Fibroblast of skin of abdomen (primary cell): ENCODE results near the gene TMEFF1. TPM values are rescaled to one million over a fixed set of nuclear protein-coding genes. Genes with fewer than 3 reads are reported as not detected.
"Not testable (repeated sequence)": the region's sequence is repeated elsewhere in the genome, so short reads cannot be mapped to it uniquely, and the experiment has no call there.

Source experiments
- DNase-seq: peaks from one replicate; pipeline ENCODE4 v3.0.0-alpha.2; 2013
- polyA plus RNA-seq, 2 experiments: library from polyadenylated mRNA; unstranded; fragments of 120-200 nt; gene quantifications; one replicate each; pipeline ENCODE4 v1.2.1, GENCODE V29; 2013; ENCODE audit not compliant: insufficient read length in 2 of 2

The TMEFF1 gene, protein sequence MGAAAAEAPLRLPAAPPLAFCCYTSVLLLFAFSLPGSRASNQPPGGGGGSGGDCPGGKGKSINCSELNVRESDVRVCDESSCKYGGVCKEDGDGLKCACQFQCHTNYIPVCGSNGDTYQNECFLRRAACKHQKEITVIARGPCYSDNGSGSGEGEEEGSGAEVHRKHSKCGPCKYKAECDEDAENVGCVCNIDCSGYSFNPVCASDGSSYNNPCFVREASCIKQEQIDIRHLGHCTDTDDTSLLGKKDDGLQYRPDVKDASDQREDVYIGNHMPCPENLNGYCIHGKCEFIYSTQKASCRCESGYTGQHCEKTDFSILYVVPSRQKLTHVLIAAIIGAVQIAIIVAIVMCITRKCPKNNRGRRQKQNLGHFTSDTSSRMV
- polyA plus RNA-seq (2013, experiment 1 of 2; ENCODE audit: insufficient read length), result 1.1 TPM
- 2.0 TPM for polyA plus RNA-seq (2013, experiment 2 of 2; ENCODE audit: insufficient read length)

- DNase-seq, result peak; percentile 47
Observed at GRCh38 chr9:100472788-100473275, at the start of gene TMEFF1. Gene TMEFF1, plus strand, starts transcription at chr9:100473149. Its CDS starts 396 bp downstream, at chr9:100473545.

DNA sequence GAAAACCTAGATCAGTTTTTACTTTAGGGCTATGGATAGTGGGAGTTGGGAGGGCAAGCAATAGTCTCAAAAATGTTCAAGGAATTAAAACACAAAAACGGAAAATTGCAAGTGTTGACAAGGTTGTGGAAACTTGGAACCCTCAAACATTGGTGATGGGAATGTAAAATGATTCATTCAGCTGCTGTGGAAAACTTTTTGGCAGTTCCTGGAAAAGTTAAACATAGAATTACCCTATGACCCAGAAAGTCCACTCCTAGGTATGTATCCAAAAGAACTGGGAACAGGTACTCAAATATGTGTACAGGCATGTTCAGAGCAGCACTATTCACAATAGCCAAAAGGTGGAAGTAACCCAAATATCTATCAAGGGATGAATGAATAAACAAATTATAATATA lies 47.2 kb upstream of the TMEFF1 start:
- DNase-seq, result no peak

DNA sequence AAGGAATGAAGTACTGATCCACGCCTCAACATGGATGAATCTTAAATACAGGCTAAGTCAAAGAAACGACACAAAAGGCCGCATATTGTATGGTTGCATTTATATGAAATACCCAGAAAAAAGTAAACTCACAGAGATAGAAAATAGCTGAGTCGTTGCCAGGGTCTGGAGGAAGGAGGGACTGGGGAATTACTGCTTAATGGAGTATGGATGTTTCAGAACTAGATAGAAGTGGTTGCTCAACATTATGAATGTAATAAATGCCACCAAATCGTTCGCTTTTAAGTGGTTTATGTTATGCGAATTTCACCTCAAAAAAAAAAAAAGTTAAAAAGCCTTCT lies 46.8 kb upstream of the TMEFF1 start:
- DNase-seq, result no peak

DNA sequence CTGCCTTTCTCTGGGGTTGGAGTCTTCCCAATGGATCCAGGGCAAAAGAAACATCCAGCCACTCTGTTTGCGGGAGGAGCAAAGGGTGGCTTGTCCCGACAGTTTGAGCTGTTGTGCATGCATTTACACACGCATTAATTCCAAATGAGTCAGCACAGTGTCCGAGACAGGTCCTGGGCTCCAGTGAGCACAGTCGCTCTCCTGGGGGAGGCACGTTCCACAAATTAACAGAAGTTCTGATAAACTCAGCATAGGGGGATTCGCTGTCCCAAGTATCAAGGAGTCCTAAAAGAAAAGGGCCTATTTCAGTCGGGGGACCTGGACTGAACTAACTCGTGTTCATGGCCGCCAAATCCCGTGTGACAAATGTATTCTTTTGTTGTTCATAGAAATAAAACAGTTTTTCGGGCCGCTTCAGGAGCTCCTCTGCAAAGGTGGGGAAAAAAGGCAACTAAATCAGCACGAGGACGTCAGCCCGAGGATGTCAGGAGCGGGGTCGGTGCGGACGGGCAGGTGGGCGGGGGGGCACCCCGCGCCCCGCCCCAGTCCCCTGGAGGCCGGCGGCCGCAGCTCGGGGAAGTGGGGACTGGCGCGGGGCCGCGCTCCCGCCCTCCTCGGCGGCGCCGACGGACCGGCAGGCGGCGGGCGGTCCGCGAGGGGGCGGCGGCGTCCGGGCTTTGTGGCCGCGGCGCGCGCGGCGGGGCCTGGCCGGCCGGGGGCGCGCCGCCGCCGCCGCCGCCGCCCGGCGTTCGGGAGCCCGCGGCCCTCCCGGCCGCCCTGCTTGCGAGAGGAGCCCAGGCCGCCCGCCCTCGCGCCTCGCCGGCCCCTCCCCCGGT lies 46.2 kb upstream of the TMEFF1 start, which contains the start of gene MSANTD3:
Gene MSANTD3 (plus strand): TSS at position 614 of the 836 bp plus-strand sequence. CDS start 14,796 bp downstream, outside the sequence.
- peak; percentile 73 for DNase-seq

DNA sequence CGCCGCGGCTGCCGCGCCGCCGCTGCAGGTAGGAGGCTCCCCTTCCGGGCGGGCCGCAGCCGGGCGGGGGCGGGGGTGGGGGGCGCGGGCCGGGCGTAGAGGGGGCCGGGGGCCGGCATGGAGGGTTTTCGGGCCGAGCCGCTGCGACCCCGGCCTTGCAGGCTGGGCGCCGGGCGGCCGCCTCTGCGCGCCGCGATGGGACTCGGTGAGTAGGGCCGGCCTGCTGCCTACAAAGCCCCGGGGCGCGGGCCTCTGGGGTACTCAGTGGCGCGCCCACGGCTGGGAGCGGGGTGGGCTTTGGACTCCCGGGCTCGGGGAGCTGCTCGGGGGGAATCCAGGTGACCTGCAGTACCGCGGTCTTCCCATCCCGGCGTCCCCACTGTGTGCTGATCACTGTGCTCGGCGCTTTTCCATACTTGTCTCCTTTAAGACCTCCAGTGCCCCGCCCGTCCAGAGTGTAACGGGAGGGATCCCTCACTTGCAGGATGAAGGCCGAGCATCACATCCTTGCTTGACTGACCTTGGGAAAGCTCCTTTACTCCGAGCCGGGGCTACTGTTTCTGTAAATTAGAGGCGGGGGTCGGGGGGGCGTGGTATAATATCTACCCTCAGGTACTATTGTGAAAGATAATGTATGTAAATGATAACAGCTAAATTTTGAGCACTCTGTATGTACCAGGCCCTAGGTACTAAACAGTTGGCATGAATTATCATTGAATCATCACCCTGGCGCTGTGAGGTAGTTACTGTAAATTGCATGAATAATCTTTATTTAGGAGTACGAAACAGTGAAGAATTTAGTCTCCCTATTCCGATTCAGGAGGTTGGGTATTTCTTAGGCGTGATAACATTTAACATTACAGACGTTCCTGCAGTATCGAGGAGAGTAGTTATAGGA lies 45.3 kb upstream of the TMEFF1 start:
- DNase-seq, result peak; percentile 68

DNA sequence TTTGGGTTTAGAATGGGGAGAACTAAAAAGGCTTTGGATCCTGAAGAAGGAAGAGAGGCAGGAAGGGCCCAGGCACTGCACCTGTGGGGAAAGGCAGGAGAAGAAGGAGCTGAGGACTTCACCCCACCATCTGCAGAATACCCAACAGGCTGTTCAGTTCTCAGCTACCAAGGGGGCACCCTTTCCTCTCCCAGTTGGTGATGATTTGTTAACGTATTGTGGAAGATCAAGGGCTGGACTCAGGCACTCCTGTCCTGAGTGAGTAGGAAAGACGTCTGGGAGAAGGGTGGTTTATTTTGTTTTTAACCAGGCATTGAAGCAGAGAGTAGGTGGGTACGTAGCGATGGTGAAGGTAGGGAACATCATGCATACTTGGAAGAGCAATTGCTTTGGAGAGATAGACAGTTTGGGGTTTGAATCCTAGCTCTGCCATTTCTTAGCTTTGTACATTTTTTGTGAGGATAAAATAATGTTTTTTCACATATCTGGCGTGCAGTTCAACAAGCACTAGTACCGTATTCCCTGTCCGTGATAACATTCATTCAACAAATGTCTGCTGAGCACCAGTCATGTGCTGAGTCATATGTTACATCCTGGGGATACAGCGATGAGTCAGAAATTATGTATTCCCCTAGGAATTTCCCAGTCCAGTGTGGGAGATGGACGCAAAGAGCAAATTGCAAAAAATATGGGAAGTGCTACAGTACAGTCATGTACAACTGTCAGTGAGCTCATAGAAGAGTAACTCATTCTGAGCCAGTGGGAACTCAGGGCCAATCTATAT lies 43.9 kb upstream of the TMEFF1 start:
- DNase-seq, result peak; percentile 99

- peak; percentile 54 for DNase-seq
Observed at GRCh38 chr9:100430286-100430940, 42.5 kb upstream of the TMEFF1 start.

- DNase-seq, result no peak
Observed at GRCh38 chr9:100431886-100432285, 41.1 kb upstream of the TMEFF1 start.

GRCh38 chr9:100432736-100433135 lies 40.2 kb upstream of the TMEFF1 start:
- no peak for DNase-seq

GRCh38 chr9:100436571-100436970 lies 36.4 kb upstream of the TMEFF1 start:
- no peak for DNase-seq

DNA sequence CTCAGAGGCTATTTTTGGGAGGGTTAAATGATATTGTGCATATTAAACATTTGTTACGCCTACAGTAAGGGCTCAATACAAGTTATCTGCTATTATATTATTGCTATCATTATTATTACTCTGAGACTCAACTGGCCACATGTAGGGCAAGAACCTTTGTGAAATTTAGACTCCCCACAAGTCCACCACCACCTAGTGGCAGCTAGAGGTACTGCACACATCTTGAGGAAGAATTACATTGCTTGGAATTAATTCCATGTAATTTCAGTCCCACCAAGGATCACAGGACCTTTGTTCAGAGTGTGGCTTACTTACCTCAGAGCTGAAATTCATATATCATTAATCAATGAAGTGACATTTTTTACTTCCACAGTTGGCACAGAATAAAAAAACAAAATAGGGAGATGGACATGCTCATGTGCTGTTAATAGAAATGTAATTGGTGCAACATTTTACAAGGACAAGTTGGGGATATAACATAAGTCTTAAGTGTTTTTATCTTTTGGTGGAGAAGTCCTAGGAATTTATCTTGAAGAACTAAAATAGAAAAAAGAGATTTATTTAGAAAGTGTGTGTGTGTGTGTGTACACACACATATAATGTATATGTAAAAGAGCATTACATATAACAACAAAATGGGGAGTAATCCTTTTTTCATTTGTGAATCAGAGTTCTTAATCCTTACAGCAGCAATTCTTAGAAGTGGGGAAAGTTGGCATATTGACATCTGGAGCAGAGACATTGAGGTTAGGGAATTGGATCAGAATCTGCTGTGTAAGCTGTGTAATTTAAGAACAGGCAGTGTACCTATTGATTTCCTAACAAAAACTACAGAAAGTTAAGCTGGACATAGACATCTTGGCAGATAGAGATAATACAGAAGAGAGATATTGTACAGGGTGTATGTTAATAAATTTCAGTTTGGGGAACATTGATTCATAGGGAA lies 34.8 kb upstream of the TMEFF1 start:
- DNase-seq, result peak; percentile 73

DNA sequence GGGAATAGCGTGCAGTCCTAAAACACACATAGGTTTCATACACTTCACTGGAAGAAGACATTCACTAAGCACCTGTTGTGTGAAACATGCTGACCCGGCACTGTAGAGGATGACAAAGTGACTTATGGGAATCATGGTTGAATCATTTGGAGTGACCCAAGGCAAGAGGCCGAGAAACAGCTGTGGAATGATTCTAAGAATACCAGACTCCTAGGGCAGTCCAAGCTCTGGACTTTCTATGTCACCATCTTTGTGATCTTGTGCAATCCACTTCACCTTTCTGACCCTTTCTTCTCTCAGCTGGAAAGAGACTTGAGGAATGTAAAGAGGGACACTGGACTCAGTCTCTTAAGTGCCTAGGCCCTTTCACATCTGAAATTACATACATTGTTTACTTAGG lies 32.9 kb upstream of the TMEFF1 start:
- no peak for DNase-seq

DNA sequence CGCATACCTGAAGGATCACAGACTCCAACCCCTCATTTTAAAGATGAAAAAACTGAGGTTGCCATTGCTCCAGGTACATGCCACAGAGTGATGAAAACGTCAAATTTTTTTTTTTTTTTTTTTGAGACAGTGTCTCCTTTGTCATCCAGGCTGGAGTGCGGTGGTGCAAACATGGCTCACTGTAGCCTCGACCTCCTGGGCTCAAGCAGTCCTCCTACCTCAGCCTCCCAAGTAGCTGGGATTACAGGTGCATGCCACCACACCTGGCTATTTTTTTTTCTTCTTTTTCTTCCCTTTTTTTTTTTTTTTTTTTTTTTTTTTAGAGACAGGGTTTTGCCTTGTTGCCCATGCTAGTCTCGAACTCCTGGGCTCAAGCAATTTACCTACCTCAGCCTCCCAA lies 32.5 kb upstream of the TMEFF1 start:
- DNase-seq, result not testable (repeated sequence)

DNA sequence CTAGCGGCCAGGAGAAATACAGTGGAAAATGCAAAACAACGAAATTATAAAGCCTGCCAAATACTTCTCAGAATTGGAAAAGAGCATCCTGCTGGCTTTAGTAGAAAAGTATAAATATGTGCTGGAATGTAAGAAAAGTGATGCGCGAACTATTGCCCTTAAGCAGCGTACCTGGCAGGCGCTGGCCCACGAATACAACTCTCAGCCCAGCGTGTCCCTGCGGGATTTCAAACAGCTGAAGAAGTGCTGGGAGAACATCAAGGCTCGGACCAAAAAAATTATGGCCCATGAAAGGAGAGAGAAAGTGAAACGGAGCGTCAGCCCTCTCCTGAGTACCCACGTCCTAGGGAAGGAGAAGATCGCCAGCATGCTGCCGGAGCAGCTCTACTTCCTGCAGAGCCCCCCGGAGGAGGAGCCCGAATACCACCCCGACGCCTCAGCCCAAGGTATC lies 31.0 kb upstream of the TMEFF1 start:
- no peak for DNase-seq

DNA sequence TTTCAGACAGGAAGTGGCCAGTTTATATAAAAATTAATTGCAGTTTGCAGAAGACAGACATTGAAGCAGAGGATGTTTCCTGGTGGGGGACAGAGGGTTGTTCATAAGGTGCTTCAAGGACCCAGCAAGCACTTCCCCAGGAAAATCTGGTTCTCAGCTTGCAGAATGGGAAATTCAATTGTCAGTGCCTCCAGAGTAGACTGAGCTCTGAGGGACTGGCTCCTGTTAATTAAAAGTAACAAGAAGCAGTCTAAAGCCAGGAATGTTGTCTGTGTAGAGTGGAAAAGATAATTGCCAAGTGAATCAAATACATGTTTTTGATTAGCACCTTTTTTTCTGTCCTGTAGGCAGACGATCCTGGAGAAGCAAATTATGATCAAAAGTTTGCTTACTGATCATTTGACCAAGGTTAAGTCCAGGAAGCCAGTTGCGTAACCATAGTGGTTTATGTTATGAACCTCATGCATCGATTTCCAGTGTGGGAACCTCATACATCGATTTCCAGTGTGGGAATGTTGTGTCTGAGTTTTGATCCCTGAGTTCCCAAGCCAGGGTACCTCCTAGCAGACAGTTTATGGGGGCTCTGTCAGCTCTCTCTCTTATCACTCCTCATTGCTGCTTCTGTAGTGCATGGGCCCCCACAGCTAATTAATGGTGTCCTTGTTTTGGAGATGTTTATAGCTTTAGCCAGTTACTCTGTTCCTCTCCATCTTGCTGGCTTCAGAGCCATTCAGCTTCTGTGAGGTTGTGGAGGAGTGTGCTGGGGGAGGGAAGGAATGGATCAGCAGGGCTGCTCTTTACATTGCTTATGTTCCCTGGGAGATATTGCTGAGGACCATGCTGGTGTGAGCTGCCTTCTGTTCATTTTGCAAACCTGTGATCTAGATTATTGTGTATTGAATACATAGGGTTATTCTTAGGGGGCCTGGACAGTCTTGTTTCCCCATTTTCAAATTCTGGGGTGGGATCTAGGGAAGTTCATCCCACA lies 28.9 kb upstream of the TMEFF1 start:
- no peak for DNase-seq

GRCh38 chr9:100445161-100445902 lies 27.6 kb upstream of the TMEFF1 start:
- no peak for DNase-seq

- no peak for DNase-seq
Observed at GRCh38 chr9:100445903-100446549, 26.9 kb upstream of the TMEFF1 start.
